Upper lobe of left lung (tissue), 6 donors: ENCODE results near the gene KLHL25. TPM values are rescaled to one million over a fixed set of nuclear protein-coding genes. Genes with fewer than 3 reads are reported as not detected.

ENCODE experiments used
- ATAC-seq, 2 donors: fragments of 200-7000 bp; cut with Tn5 transposase; one replicate each; pipeline ENCODE4 v1.9.1; 2022; ENCODE audit warnings: mild to moderate bottlenecking in 2 of 2, moderate library complexity in 2 of 2; ENCODE audit not compliant: low FRiP score in 2 of 2
- DNase-seq, 2 donors: peaks; one replicate each; pipeline ENCODE4 v3.0.0-alpha.2; 2019 to 2020
- H3K27ac ChIP-seq, 4 donors: fragments of 200-600 bp; sonication (generic); one replicate each; pipeline ENCODE4 v1.5.1; 2016 to 2019
- H3K27me3 ChIP-seq, 4 donors: fragments of 200-600 bp; sonication (generic); one replicate each; pipeline ENCODE4 v1.5.1; 2017 to 2019
- H3K36me3 ChIP-seq, 4 donors: fragments of 200-600 bp; sonication (generic); one replicate each; pipeline ENCODE4 v1.5.1; 2016 to 2019
- H3K4me1 ChIP-seq, 4 donors: fragments of 200-600 bp; sonication (generic); one replicate each; pipeline ENCODE4 v1.5.1; 2018 to 2019
- H3K4me3 ChIP-seq, 4 donors: fragments of 200-600 bp; sonication (generic); one replicate each; pipeline ENCODE4 v1.5.1; 2017 to 2019; ENCODE audit warnings: mild to moderate bottlenecking in 2 of 4, moderate library complexity in 1 of 4
- H3K9me3 ChIP-seq, 4 donors: fragments of 200-600 bp; sonication (generic); one replicate each; pipeline ENCODE4 v1.5.1; 2018 to 2019
- CTCF ChIP-seq, 6 experiments: fragments of 450-650 bp in 4 of 6; fragments of 200-600 bp in 2 of 6; sonication (generic) in 2 of 6; IDR thresholded peaks; one replicate each; pipeline ENCODE4 v1.5.1; 2016 to 2019; ENCODE audit warnings: antibody characterized with exemption in 6 of 6
- EP300 ChIP-seq, 4 donors: sonication (generic); formaldehyde crosslinking; IDR thresholded peaks; one replicate each; pipeline ENCODE4 v1.5.1; 2017; ENCODE audit warnings: antibody characterized with exemption in 4 of 4, control low read depth in 2 of 4
- POLR2A ChIP-seq, 4 donors: fragments of 450-650 bp; IDR thresholded peaks; one replicate each; pipeline ENCODE4 v1.5.1; 2016 to 2017; ENCODE audit warnings: antibody characterized with exemption in 4 of 4, mild to moderate bottlenecking in 2 of 4
- POLR2AphosphoS5 ChIP-seq, 2 donors: sonication (generic); formaldehyde crosslinking; IDR thresholded peaks; one replicate each; pipeline ENCODE4 v1.5.1; 2017; ENCODE audit warnings: antibody characterized with exemption in 2 of 2
- WGBS, 2 donors: methylation state at CpG; one replicate each; pipeline ENCODE4 v1.1.5; 2017 to 2018; 5-methylcytosine and 5-hydroxymethylcytosine counted together
- total RNA-seq, 6 donors: library from RNA; depleted of rRNA in 4 of 6; stranded (reverse); fragments of >200 nt in 4 of 6; gene quantifications; one replicate each; pipeline versions ENCODE4 v1.1.0 to v1.2.1, GENCODE V29; 2016 to 2021
- donor health status: DM: no; HTN: no; CAD: no; lungs with moderate emphysema.
- donor health status: DM: no; HTN: yes; CAD: no; lungs with severe emphysema.

Gene KLHL25
- total RNA-seq, 6 donors from 2014 or later, result 3.0 to 24.1 (median 5.6) TPM

- TF ChIP-seq POLR2AphosphoS5 (IDR thresholded peaks at IDR 0.05) (no peak), POLR2A (IDR thresholded peaks at IDR 0.05) (no peak), CTCF (IDR thresholded peaks at IDR 0.05) (no peak), EP300 (IDR thresholded peaks at IDR 0.05) (no peak)
- H3K4me1 ChIP-seq, result peaks cover 5 to 21% (median 13%) of the 10 kb centered on the region in 4 donors
- 96 to 100% methylated on average over 2 to 4 of the region's 4 CpGs for WGBS, 2 donors
- no peaks in the 10 kb centered on the region for H3K36me3 ChIP-seq
- ATAC-seq, result no peak
- no peaks in the 10 kb centered on the region for H3K27me3 ChIP-seq
- H3K9me3 ChIP-seq, result no peaks in the 10 kb centered on the region
- H3K27ac ChIP-seq, result no peak overlapping the region
- peak in 1 of 2 donors; percentile 56 for DNase-seq
- H3K4me3 ChIP-seq, result no peak overlapping the region
Observed at GRCh38 chr15:85755942-85756341, 38.8 kb downstream of the KLHL25 start.

- Histone ChIP-seq H3K27ac (no peak overlapping the region), H3K4me1 (peaks cover 5 to 23% (median 17%) of the 10 kb centered on the region in 4 donors), H3K4me3 (no peak overlapping the region), H3K27me3 (no peaks in the 10 kb centered on the region), H3K9me3 (no peaks in the 10 kb centered on the region), H3K36me3 (no peaks in the 10 kb centered on the region)
- ATAC-seq (no peak), DNase-seq (no peak)
- TF ChIP-seq CTCF (IDR thresholded peaks at IDR 0.05) (no peak), POLR2AphosphoS5 (IDR thresholded peaks at IDR 0.05) (no peak), POLR2A (IDR thresholded peaks at IDR 0.05) (no peak), EP300 (IDR thresholded peaks at IDR 0.05) (no peak)
- WGBS, 2 donors, result 92 to 97% methylated on average over 11 of the region's 11 CpGs
Observed at GRCh38 chr15:85755471-85755870, 39.3 kb downstream of the KLHL25 start.

- no peak overlapping the region for H3K4me3 ChIP-seq
- no peaks in the 10 kb centered on the region for H3K36me3 ChIP-seq
- DNase-seq (no peak), ATAC-seq (no peak)
- peaks cover 5 to 23% (median 17%) of the 10 kb centered on the region in 4 donors for H3K4me1 ChIP-seq
- no peaks in the 10 kb centered on the region for H3K27me3 ChIP-seq
- WGBS, 2 donors, result 75 to 87% methylated on average over 4 to 7 of the region's 7 CpGs
- TF ChIP-seq CTCF (IDR thresholded peaks at IDR 0.05) (no peak), POLR2AphosphoS5 (IDR thresholded peaks at IDR 0.05) (no peak), EP300 (IDR thresholded peaks at IDR 0.05) (no peak), POLR2A (IDR thresholded peaks at IDR 0.05) (no peak)
- no peak overlapping the region for H3K27ac ChIP-seq
- no peaks in the 10 kb centered on the region for H3K9me3 ChIP-seq
Observed at GRCh38 chr15:85754989-85755388, 39.7 kb downstream of the KLHL25 start.

- H3K9me3 ChIP-seq, result no peaks in the 10 kb centered on the region
- TF ChIP-seq POLR2A (IDR thresholded peaks at IDR 0.05) (no peak), CTCF (IDR thresholded peaks at IDR 0.05) (no peak), EP300 (IDR thresholded peaks at IDR 0.05) (no peak), POLR2AphosphoS5 (IDR thresholded peaks at IDR 0.05) (no peak)
- H3K4me3 ChIP-seq, result no peak overlapping the region
- H3K27ac ChIP-seq, result no peak overlapping the region
- no peak for DNase-seq
- peaks cover 0 to 5% (median under 1%) of the 10 kb centered on the region in 4 donors for H3K36me3 ChIP-seq
- peaks cover 6 to 23% (median 17%) of the 10 kb centered on the region in 4 donors for H3K4me1 ChIP-seq
- H3K27me3 ChIP-seq, result no peaks in the 10 kb centered on the region
- 78 to 94% methylated on average over 9 to 10 of the region's 10 CpGs for WGBS, 2 donors
- ATAC-seq, result no peak
Observed at GRCh38 chr15:85753791-85754452, 40.8 kb downstream of the KLHL25 start.

GRCh38 chr15:85753261-85753660 lies 41.5 kb downstream of the KLHL25 start:
- no peak for DNase-seq
- WGBS, 2 donors, result 89 to 100% methylated on average over 1 of the region's 1 CpG
- TF ChIP-seq CTCF (IDR thresholded peaks at IDR 0.05), result no peak
- no peak for TF ChIP-seq POLR2AphosphoS5 (IDR thresholded peaks at IDR 0.05)
- TF ChIP-seq POLR2A (IDR thresholded peaks at IDR 0.05), result no peak
- no peak for TF ChIP-seq EP300 (IDR thresholded peaks at IDR 0.05)
- H3K36me3 ChIP-seq, result peaks cover 4 to 12% (median 7%) of the 10 kb centered on the region in 4 donors
- H3K9me3 ChIP-seq, result no peaks in the 10 kb centered on the region
- H3K27ac ChIP-seq, result no peak overlapping the region
- H3K27me3 ChIP-seq, result no peaks in the 10 kb centered on the region
- H3K4me3 ChIP-seq, result no peak overlapping the region
- ATAC-seq, result no peak
- peaks cover 9 to 27% (median 20%) of the 10 kb centered on the region in 4 donors for H3K4me1 ChIP-seq
